Fibroblast of villous mesenchyme (primary cell): Measurements from ENCODE around the gene HILPDA. TPM values are rescaled to one million over a fixed set of nuclear protein-coding genes. Genes with fewer than 3 reads are reported as not detected.

Source experiments
- small RNA-seq: library from RNA; depleted of rRNA; stranded (forward); fragments of <200 nt; gene quantifications from one replicate; pipeline ENCODE3, GENCODE V24; 2012
- total RNA-seq: library from RNA; depleted of rRNA; stranded (reverse); fragments of >200 nt; gene quantifications from 2 replicates; pipeline ENCODE4 v1.2.3, GENCODE V29; 2012

The HILPDA gene
- total RNA-seq, 1 donor: 14.7 TPM

Small RNA genes within 50 kb of the gene (small RNA-seq; reads per million reads assigned to genes)
- gene AC010655.1 (not detected), gene AC010655.2 (not detected), gene RF00017 (not detected), gene RNU7-54P (not detected)

Other genes starting within 250 kb of the HILPDA start
- not detected in 2 replicates for gene LEP, start 214.6 kb upstream of the HILPDA start, total RNA-seq
- gene RBM28, start 112.0 kb upstream of the HILPDA start, total RNA-seq: 7.3 and 11.9 TPM in 2 replicates
- gene PRRT4, start 94.2 kb upstream of the HILPDA start, total RNA-seq: not detected in 2 replicates
- 54.0 and 60.9 TPM in 2 replicates for gene IMPDH1, start 45.9 kb upstream of the HILPDA start, total RNA-seq
- gene METTL2B, start 20.9 kb downstream of the HILPDA start, total RNA-seq: 36.7 and 37.0 TPM in 2 replicates
- gene GARIN1A, start 216.4 kb downstream of the HILPDA start, total RNA-seq: 0.64 and 2.6 TPM in 2 replicates